NCI-H187 (cell line): ENCODE data around the gene MYOD1.

Experiments used
- DNase-seq, 2 experiments: peaks; one replicate each; lab custom pipeline; 2025; lab: John Stamatoyannopoulos, UW

Gene MYOD1

DNA sequence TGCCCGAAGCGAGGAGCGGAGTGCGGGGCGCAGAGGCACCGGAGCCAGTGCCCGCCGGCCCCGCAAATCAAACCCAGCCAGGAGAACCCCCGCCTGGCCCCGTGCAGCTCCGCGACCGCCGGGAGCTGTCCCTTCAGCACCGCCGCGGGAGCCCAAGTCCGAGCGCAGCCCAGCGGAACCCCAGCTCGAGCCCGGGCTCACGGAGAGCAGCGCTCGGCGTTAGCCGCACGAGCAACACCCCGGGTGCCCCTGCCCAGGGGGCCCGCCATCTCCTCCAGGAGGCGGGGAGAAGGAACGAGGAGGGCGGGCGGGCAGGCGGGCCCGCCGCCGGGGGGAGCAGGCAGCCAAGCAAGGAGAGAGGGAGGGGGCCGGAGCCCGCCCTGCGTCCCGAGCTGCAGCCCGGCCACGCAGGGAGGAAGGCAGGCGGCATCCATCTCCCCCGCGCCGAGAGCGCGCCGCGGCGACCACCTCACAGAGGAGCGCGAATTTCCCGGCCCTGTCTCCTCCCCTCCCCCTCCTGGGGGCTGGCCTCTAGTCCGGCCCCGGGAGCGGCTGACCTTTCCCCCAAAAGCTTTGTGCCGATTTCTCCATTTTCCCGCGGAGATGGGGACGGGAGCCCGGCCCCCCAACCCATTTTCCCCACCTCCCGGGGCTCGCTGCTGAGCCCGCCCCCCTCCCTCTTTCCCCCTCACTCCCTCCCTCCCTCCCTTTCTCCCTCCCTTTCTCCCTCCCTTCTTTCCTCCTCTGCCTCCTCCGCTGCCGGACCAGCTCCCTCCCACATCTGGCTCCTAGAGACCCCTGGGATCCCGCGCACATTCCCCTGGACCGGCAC lies 15.8 kb downstream of the MYOD1 start:
- DNase-seq = peak in 1 of 2 experiments; percentile 12

DNA sequence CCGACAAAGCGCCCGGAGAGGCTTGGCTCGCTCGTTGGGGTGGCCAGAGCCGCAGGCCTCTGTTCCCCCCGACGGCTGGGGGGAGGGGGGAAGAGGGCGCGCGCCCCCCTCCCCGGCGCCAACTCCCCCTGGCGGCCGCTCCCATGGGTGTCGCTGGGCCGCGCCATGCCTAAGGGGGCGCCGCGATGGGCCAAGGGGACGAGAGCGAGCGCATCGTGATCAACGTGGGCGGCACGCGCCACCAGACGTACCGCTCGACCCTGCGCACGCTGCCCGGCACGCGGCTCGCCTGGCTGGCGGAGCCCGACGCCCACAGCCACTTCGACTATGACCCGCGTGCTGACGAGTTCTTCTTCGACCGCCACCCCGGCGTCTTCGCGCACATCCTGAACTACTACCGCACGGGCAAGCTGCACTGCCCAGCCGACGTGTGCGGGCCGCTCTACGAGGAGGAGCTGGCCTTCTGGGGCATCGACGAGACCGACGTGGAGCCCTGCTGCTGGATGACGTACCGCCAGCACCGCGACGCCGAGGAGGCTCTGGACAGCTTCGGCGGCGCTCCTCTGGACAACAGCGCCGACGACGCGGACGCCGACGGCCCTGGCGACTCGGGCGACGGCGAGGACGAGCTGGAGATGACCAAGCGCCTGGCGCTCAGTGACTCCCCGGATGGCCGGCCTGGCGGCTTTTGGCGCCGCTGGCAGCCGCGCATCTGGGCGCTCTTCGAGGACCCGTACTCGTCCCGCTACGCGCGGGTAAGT lies 16.6 kb downstream of the MYOD1 start:
- DNase-seq = no peak

DNA sequence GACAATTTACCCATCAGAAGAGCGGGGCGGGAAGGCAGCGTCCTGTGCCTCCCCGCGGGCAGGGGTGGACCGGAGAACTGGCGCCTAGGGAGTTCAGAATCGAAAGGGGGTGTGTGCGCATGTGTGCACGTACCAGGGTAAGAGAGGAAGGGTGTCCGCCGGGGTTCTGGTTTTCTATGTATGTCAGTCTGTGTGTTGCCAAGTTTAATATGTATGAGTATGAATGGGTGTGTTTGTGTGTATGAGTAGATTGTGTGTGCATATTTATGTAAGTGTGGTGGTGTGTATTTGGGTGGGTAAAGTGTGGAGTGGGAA lies 17.2 kb downstream of the MYOD1 start:
- no peak for DNase-seq

DNA sequence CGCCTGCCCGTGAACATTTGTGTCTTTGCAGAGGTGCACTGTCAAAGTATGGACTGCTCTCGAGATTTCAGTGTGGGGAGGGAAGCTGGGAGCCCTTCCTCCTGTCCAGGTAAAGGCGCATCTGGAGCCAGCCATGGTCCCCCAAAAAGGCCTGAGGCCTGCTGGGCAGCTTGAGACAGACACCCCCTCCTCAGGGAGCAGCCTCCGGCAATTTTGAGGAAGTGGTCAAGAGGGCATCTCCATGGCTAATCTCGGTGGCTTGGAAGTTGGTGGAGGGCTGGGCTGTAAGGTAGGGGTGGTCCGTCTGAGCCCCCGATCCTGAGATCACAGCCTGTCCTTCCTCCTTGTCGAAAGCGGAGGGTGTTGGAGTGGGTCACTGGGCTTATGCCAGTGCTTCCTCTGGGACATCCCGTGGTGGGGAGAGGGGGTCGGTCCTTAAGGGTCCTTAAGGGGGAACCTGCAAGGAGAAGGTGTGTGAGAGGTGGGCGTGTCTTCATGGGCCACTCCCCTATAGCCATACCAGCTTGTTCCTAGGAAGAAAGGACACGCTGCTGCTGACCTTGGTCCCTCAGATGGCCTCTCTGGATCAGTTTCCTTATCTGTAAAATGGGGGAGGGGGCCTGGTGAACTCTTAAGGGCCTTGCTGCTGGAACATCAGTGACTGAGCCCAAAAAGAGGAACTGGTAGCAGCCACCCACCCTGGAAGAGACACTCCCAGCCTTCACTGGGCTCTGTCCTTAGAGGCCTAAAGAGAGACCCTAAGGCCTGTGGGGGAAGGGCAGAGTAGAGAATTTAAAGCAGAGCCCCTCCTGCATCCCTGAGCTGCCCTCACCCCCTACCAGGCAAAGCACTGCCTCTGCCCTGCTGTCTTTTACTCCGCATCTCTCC lies 17.8 kb downstream of the MYOD1 start:
- no peak for DNase-seq

DNA sequence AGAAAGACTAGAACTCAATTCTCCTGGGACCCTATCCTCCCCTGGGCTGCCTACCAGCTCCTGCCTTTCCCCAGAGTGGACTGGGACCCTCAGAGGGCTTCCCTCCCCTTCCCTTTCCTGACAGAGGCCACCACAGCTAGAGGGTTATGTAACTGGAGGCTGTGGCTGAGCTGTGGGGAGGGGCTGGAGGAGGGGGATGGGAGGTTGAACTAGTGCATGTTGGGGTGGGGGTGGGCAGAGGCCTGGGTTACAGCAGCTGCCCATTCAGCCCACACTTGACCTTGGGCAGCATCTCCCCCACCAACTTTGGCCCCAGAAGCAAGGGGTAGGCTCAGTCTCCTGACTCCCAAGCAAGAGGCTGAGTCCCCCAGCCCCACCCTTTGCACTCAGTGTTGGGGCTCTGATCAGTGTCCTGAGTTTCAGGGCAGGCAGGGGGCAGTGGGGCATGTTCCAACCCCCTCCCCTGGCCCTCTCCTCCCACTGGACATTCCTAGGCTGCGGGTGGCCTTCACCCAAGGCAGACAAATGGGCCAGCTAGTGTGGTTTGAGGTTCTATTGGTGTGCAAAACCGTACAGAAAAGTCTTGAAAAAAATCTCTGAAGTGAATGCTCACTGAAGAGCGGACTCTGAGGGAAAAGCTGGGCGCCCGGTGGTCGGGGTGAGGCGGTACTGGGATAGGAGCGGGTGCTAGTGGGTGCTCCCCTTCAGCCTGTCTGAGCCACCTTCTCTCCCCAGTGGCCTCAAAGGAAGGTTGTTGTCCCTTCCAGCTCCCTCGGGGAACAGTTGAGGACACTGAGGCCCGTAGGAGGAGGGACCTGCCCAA lies 19.0 kb downstream of the MYOD1 start:
- DNase-seq = no peak

DNA sequence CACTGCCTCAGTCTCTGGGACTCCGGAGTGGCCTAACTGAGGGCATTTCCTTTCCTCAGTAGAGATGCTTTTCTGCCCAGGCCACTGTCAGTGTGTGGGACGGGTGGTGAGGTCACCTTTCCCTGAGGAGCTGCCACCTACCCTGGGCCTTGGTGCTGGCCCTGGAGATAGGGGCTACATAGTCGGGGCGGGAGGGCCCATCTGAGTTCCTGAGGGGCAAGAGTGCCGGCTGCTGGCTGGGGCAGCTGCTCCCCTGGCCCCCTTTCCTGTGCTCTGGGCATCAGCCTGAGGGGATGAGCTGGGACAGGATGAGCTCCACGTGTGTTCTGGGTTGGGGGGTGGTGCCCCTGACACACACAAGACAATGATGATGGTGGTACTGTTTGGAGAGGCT lies 20.6 kb downstream of the MYOD1 start:
- DNase-seq = no peak

DNA sequence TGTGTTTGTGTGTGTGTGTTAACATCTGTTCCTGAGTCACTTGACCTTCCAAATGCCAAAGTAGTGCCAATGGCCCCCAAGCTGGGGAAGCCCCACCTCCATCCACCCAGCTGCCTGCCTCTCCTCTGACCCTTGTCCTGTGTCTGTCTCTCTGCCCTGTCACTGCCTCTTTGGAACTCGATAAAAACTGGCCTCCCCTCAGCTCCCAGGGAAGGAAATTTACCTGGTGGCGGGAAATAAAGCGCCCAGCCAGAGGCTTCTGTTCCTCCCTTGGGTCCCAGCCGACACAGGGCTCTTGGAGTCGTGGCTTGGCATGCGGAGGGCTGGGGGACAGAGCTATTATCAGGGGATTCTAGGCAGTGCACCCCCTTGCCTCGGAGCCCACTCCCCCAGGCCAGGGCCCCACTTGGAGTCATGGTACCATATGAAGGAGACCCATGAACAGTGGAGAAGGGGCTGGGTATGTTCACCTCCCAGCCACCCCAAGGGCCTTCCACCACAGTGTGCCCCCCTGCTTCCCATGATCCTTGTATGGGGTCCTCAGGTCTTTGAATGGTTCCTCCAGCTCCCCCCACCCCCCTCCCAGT lies 21.4 kb downstream of the MYOD1 start:
- DNase-seq = no peak

DNA sequence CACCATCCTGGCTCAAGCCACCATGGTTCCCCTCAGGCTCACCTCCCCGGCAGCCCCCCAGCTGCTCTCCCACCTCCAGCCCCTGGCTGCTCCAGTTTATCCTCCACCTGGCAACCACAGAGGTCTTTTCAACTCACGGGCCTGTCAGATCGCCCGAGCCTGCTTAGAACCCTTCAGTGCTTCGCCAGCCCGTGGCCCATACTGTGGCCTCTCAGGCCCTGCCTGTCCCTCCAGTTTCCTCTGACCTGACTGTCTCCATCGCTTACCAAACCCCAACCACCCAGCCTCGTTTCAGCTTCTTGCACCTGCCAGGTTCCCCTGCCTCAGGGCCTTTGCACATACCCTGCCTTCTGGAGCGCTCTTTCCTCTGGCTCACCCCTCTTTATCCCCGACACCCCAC lies 22.1 kb downstream of the MYOD1 start:
- no peak for DNase-seq

DNA sequence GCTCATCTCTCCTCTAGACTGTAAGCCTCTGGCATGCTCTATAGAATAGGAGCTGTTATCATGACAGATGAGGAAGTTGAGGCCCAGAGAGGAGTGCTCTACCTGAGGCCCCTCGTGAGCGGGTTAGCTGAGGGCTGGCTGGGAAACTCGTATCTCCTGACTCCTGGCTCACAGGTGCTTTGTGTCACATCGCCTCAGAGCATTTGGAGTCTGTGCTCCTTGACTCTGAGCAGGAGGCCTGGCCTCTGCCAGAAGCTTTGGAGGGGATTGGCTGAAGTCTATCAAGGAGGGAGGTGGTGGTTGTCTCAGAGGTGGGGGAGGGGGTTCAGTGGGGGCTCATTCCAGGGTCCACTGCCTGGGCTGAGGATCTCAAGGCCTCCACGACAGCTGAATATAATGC lies 22.6 kb downstream of the MYOD1 start:
- no peak for DNase-seq

DNA sequence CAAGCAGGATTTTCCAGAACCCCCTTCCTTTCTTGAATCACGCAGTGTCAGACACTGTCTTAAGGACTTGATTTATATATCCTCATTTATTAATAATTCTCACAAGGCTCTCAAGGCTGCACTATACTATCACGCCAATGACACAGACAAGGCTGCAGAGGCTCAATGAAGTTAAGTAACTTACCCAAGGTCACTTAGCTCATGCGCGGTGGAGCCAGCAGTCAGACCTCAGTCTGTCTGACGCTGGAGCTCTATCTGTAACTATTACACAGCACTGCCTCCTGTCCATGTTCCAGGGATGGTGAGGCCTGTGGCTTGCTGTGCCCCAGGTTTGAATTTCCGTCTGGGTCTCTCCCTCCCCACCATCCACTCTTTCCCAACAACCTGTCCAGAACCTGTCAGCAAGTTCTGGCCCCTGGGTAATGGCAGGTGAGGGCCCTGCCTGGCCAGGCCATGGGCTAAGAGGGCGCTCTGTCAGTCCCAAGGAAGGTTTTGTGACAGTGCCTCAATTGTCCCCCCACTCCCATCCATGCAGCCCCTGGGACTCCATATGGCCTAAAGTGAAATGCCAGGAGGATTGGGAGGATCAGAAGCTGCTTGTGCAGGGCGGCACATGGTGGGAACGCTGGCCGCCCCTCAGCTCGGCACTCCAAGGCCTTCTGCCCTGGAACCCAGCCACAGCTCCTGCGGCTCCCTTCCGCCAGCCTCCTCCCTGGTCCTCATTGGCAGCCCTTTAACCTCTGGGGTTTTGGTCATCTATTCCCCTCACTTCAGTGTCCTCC lies 23.8 kb downstream of the MYOD1 start:
- DNase-seq = no peak

DNA sequence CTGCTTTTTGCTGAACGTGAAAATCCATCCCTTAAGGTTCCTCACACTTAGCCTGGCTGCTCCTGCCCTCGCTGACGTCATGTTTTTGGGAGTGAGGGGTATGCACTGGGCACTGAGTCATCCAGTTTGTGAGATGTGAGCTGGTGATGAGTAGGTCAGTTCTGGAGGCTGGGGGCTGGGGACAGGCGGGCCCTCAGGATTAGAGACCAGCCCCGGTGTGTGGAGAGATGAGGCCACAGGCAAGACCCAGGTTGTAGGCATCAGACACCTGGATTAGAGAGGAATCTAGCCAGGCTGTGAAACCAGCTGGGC lies 24.4 kb downstream of the MYOD1 start:
- no peak for DNase-seq

DNA sequence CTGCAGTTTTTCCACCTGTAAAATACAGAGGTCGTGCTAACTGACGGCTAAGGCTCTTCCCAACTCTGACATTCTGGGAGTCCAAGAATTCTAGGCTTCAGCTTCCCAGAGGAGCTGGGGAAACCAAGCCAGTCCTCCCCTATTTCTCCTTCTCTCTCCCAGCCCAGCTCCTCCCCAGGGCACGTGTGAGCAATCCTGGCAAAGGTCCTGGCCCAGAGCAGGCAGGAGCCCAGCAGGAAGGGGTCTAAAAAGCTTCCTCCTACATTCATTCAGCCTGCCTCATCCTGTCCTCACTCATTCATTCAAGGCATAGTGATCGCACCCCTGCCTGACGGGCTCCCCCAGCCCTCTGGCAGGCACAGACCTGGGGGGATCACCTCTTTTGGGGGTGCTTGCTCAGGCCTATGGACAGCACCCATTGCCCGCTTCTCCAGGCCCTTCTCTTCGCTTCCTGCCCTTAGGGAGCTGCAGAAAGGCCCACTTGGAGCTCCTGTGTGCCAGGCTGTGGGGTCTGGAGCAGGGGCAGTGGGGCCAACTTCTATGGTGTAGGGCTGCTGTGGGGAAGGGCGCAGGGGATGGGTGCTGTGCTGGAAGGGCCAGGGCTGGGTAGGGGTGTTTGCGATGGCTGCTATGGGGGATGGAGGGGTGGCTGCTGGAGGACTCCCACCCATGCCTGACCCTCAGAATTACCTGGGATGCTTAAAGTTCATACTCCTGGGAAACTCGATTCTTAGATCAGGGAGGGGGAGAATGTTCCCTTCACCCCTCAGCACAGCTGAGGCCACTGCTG lies 25.0 kb downstream of the MYOD1 start:
- DNase-seq = no peak

DNA sequence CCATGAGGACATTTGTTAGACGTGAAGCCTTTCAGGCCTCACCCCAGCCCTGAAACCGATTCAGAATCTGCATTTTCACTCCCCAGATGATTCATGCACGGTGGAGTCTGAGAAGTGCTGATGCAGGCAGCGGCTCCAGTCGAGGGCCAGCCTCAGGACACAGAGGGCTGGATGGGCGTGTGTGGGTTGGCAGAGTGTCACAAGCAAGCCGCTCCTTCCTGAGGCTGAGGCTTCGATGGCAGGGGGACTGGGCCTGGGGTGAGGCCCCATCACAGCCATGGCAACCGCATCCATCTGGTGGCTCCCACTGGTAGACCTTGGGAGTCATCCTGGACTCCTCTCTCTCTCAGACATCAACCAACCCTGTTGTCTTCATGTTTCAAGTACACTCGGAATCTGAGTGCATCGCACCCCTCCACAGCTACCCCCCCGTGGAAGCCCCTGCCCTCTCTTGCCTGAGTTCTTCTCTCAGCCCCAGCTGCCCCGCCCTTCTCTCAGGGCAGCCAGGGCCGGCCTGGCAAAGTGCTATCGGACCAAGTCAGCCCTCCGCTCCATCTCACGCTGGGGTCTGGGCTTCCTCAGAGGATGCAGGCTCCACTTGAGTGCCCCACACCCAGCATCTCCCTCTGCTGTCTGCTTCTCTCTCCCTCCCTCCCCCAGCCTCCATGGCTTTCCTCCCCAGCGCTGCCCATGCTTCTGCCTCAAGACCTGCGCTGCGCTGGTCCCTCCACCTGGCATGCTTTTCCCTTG lies 25.8 kb downstream of the MYOD1 start:
- no peak for DNase-seq

DNA sequence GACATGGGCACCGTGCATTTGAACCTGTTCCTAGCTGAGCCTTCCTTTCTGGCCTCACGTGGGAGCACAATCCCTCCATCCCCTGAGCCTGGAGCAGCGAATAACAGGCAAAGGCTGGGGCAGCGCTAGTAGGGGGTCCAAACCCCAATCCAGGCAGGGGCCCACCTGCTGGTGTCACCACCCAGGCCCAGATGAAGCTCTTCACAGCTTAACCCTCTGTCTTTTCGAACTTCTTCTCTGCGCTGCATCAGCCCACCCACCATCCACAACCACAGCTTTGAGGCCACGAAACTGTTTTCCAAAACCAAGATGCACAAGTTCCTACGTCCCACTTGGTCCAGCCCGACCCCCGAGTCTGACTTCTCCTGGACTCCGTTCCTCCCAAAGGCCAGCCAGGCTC lies 26.7 kb downstream of the MYOD1 start:
- no peak for DNase-seq

DNA sequence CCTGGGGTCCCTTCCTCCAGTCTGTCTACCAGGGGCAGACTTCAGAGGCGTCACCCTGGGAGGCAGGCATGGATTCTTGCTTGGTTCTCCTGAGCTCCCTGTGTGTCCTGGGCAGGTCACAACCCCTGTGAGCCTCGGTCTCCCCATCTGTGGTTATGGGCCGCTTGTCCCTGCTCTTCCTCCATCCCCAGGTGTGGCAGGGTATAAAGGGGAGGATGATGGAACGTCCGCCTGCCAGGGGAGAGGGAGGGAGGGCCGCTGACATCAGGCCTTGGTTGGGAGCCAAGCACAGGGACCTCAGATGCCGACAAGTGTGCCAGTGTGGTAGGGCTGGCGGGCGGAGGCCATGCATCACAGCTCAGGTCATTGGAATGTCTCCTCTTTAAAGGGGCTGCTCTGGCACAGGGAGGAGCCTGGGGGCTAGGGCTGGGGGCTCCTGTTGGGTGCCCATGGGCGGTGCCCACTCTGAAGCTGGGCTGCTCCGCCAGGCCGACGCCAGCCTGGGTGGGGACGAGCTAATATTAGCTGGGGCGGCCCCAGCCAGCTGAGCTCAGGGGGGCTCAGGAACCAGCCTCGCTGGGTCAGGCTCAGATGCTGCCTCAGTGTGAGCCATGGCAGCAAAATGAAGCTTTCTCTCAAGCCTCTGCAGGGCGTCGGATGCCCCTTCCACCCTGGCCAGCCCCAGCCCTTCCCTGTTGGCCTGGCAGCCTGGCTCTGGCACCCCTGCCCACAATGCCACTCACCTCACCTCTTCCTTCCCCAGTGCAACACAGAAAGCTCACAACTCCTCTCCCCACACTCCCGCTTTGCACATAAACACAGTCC lies 28.0 kb downstream of the MYOD1 start:
- DNase-seq = no peak

DNA sequence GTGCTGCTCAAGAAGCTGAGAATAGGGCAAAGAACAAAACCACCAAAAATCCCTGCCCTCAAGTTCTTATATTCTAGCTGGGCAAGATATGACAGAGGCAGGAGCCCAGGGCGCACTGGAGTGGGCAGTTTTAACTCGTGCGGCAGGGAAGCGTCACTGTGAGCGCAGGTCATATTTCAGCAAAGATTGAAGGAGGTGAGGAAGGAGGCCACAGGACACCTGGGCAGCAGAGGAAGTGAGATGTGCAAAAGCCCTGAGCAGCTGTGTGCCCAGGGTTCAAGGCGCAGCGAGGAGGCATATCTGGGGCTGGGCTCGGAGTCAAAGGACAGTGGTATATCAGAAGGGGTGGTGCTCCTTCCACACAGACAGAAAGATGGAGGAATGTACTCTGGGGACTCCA lies 28.7 kb downstream of the MYOD1 start:
- DNase-seq = no peak

DNA sequence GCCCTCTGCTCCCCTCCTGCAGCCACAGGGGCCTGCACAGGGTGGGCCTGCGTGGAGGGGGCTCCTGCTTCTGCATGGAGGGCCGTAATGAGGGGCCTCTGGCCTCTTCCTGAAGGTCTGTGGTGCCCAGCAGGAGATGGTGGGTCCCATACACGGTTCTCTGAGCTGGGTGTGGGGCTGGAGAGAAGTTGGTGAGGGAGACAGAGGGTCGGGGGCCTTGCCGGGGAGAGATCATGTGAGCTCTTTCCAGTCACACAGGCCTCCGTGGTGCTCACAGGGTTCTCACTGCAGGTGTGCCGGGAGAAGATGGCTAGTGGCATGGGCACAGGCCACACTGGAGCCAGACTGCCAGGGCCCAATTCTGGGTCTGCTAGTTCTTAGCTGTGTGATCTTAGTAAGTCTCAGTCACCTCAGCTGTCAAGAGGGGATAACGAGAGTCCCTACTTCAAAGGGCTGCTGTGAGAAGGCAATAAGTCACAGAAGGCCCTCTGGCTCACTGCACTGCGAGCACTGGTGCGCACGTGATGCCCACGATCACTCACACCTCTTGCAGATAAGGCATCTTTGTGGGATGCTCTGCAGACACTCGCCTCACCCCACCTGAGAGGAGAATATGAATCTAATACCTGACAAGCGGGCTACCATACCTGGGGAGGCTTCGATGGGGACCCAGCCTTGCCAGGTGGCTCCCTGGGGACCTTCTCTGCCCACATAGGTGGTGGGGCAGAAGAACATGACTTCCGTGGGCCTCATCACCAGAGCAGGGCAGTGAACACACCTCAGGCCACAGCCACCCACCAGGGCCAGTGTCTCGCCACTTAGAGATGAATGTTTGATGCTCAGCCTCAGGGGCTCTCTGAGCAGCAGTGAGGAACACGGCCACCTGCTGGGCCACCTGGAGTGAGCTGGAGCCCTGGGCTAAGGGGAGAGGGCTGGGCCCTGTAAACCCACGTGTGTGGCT lies 29.7 kb downstream of the MYOD1 start:
- DNase-seq = no peak
